Tibial artery (tissue), 4 donors: ENCODE measurements around the gene SEMA3D.

Experiments
- DNase-seq, 2 donors: peaks; one replicate each; pipeline ENCODE4 v3.0.0-alpha.2; 2019
- H3K27ac ChIP-seq, 2 donors: fragments of 200-600 bp; sonication (generic) in 1 of 2; 1 replicate in 1 of 2; 2 replicates in 1 of 2; pipeline ENCODE4 v1.5.1; 2018 to 2019; ENCODE audit warnings: mild to moderate bottlenecking in 1 of 2
- H3K27me3 ChIP-seq, 2 donors: fragments of 200-600 bp; sonication (generic) in 1 of 2; one replicate each; pipeline versions ENCODE4 v1.5.1 to v1.6.0; 2016 to 2019
- H3K36me3 ChIP-seq, 3 donors: fragments of 200-600 bp; sonication (generic) in 2 of 3; one replicate each; pipeline ENCODE4 v1.5.1; 2016 to 2019; ENCODE audit warnings: mild to moderate bottlenecking in 2 of 3
- H3K4me1 ChIP-seq, 4 donors: fragments of 200-600 bp; sonication (generic) in 2 of 4; 1 replicate in 3 of 4; 2 replicates in 1 of 4; pipeline ENCODE4 v1.5.1; 2016 to 2019
- H3K4me3 ChIP-seq, 2 donors: fragments of 200-600 bp; sonication (generic) in 1 of 2; 1 replicate in 1 of 2; 2 replicates in 1 of 2; pipeline ENCODE4 v1.5.1; 2018 to 2019; ENCODE audit warnings: mild to moderate bottlenecking in 2 of 2
- H3K9me3 ChIP-seq, 3 donors: fragments of 200-600 bp; sonication (generic) in 1 of 3; one replicate each; pipeline ENCODE4 v1.5.1; 2016 to 2019
- intact Hi-C: fragments of 100-400 bp; cut with DNase I; formaldehyde crosslinking; loops from one replicate; pipeline ENCODE4 v1.15.0; 2023; ENCODE audit warnings: low total_unique reads
- TF ChIP-seq, protein P1 (sequence below), 2 experiments: fragments of 200-600 bp in 1 of 2; fragments of 450-650 bp in 1 of 2; IDR thresholded peaks; one replicate each; pipeline ENCODE4 v1.5.1; 2017 to 2019; ENCODE audit warnings: antibody characterized with exemption in 2 of 2, mild to moderate bottlenecking in 1 of 2, moderate library complexity in 1 of 2

SEMA3D gene

GRCh38 chr7:85160223-85160622, 26.6 kb downstream of the SEMA3D start:
- TF ChIP-seq, protein P1, sequence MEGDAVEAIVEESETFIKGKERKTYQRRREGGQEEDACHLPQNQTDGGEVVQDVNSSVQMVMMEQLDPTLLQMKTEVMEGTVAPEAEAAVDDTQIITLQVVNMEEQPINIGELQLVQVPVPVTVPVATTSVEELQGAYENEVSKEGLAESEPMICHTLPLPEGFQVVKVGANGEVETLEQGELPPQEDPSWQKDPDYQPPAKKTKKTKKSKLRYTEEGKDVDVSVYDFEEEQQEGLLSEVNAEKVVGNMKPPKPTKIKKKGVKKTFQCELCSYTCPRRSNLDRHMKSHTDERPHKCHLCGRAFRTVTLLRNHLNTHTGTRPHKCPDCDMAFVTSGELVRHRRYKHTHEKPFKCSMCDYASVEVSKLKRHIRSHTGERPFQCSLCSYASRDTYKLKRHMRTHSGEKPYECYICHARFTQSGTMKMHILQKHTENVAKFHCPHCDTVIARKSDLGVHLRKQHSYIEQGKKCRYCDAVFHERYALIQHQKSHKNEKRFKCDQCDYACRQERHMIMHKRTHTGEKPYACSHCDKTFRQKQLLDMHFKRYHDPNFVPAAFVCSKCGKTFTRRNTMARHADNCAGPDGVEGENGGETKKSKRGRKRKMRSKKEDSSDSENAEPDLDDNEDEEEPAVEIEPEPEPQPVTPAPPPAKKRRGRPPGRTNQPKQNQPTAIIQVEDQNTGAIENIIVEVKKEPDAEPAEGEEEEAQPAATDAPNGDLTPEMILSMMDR (IDR thresholded peaks at IDR 0.05), result no peak
- no peaks in the 10 kb centered on the region for H3K4me1 ChIP-seq
- no peak for DNase-seq
- H3K27ac ChIP-seq, result no peak overlapping the region
- no peaks in the 10 kb centered on the region for H3K36me3 ChIP-seq
- intact Hi-C loops, result no loop called here
- no peak overlapping the region for H3K4me3 ChIP-seq
- no peaks in the 10 kb centered on the region for H3K27me3 ChIP-seq
- no peaks in the 10 kb centered on the region for H3K9me3 ChIP-seq

- no peaks in the 10 kb centered on the region for H3K9me3 ChIP-seq
- no peaks in the 10 kb centered on the region for H3K27me3 ChIP-seq
- no peaks in the 10 kb centered on the region for H3K36me3 ChIP-seq
- intact Hi-C loops, result no loop called here
- H3K4me3 ChIP-seq, result no peak overlapping the region
- no peaks in the 10 kb centered on the region for H3K4me1 ChIP-seq
- H3K27ac ChIP-seq, result no peak overlapping the region
- no peak for DNase-seq
- TF ChIP-seq, protein P1 (IDR thresholded peaks at IDR 0.05), result no peak
Observed at GRCh38 chr7:85159003-85159402, 27.9 kb downstream of the SEMA3D start.

- Histone ChIP-seq H3K4me1 (no peaks in the 10 kb centered on the region), H3K4me3 (no peak overlapping the region), H3K27me3 (no peaks in the 10 kb centered on the region), H3K36me3 (no peaks in the 10 kb centered on the region), H3K27ac (no peak overlapping the region), H3K9me3 (no peaks in the 10 kb centered on the region)
- DNase-seq, result no peak
- intact Hi-C loops, result no loop called here
- TF ChIP-seq, protein P1 (IDR thresholded peaks at IDR 0.05), result no peak
Observed at GRCh38 chr7:85156661-85157208, 30.1 kb downstream of the SEMA3D start.

- no peaks in the 10 kb centered on the region for H3K36me3 ChIP-seq
- no peaks in the 10 kb centered on the region for H3K4me1 ChIP-seq
- no peaks in the 10 kb centered on the region for H3K27me3 ChIP-seq
- TF ChIP-seq, protein P1 (IDR thresholded peaks at IDR 0.05), result no peak
- no peaks in the 10 kb centered on the region for H3K9me3 ChIP-seq
- intact Hi-C loops, result no loop called here
- no peak overlapping the region for H3K27ac ChIP-seq
- H3K4me3 ChIP-seq, result no peak overlapping the region
- DNase-seq, result no peak
Observed at GRCh38 chr7:85154282-85154937, 32.4 kb downstream of the SEMA3D start.

GRCh38 chr7:85153715-85154114, 33.1 kb downstream of the SEMA3D start:
- no peaks in the 10 kb centered on the region for H3K27me3 ChIP-seq
- DNase-seq, result no peak
- TF ChIP-seq, protein P1 (IDR thresholded peaks at IDR 0.05), result no peak
- H3K4me1 ChIP-seq, result no peaks in the 10 kb centered on the region
- H3K36me3 ChIP-seq, result no peaks in the 10 kb centered on the region
- H3K9me3 ChIP-seq, result no peaks in the 10 kb centered on the region
- H3K27ac ChIP-seq, result no peak overlapping the region
- no peak overlapping the region for H3K4me3 ChIP-seq
- intact Hi-C loops, result no loop called here
